T-helper 9 cell (primary cell): ENCODE data around the gene C9orf85.
"Not testable (repeated sequence)": the region's sequence is repeated elsewhere in the genome, so short reads cannot be mapped to it uniquely, and the experiment has no call there.

ENCODE experiments used
- DNase-seq: peaks from one replicate; pipeline ENCODE4 v3.0.0-alpha.2; 2020
- total RNA-seq, 2 donors: gene quantifications; one replicate each; lab custom pipeline; 2026; lab: John Stamatoyannopoulos, UW

Gene C9orf85, protein sequence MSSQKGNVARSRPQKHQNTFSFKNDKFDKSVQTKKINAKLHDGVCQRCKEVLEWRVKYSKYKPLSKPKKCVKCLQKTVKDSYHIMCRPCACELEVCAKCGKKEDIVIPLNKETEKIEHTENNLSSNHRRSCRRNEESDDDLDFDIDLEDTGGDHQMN
- total RNA-seq: 5.6 to 9.0 reads per million in 2 donors

DNA sequence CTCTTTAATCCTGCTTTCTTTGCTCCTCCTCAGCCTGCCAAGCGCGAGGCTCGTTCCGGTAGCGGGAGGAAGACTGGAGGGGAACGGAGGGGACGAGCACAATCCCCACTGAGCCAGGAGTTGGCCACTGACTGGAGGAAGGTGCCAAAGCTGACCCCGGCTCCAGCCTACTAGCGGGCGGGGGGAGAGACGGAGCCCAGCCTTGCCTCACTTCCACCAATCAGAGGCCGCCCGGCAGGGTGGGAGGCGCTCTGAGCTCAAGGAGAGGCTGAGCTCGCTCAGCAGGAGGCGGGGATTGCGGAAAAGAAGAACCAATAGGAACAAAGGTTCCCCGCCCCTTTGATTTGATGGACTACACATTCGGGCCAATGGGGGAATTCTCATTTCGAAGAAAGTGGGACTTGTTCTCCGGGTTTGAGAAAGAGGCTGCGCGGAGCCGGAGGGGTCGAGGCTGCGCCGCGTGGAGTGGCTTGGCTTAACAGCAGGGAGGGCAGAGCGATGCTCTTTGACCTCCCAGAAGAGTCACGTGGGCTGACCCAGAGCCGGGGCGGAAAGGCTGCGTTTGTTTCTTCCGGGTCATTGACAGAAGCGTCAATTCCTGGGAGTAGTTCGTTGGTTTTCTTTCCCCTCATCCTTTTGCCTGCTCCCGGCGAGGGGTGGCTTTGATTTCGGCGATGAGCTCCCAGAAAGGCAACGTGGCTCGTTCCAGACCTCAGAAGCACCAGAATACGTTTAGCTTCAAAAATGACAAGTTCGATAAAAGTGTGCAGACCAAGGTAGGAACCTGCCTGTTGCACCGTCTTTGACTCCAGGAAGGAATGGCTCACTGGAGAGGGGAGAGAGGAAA is at the start of gene C9orf85, which contains the start of gene ABHD17B:
TSS of gene C9orf85 (plus strand) at position 579 of the 847 bp plus-strand sequence. CDS start at position 675, 96 bp downstream.
TSS of gene ABHD17B (minus strand) at position 133 of the 847 bp plus-strand sequence. CDS start 36,113 bp downstream, outside the sequence.
- peak; percentile 92 for DNase-seq

DNA sequence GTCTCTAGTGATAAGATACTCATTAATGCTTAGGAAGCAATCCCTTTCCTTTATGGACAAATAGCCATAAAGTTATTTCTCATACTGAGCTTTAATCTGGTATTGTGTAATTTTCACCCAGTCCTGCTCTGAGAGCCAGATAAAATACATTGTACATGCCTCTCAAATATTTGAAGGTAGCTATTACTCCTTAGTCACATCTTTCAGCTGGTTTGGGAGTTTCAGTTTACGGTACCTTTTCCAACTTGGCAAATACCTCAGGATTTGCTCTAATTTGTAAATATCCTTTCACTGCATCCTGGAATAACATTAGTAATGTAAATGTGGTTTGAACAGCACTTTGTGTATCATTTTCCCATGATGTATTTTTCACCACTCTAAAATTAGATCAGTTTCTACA is 47.8 kb upstream of the C9orf85 start:
- DNase-seq: no peak

DNA sequence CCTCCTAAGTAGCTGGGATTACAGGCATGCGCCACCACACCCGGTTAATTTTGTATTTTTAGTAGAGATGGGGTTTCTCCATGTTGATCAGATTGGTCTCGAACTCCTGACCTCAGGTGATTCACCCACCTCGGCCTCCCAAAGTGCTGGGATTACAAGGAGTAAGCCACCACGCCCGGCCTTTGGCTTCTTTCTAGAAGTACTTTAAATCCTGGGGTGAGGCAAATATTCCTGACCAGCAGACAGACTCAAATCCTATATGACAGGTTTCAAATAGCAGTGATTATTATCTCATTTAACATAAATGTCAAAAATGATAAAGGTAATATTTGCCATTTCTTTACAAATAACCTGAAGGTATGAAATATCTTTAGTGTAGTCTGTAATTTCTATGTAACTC is 36.1 kb upstream of the C9orf85 start:
- no peak for DNase-seq

DNA sequence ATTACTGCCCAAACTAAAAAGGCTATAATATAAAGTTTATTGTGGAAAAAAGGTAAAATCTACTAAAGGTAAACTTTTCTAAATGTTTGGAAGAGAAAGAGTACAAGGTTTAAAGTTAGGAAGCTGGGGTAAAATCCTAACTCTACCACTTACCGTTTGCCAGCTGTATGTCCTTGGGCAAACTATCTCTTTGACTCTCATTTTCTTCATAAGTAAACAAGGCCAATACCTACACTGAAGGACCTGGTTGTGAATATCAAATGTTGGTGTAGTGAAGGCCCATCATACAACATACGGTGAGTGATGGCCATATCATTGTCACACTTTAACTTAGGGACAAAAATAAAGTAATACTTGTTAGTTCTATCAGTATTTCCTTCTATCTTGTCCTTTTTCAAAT is 35.3 kb upstream of the C9orf85 start:
- no peak for DNase-seq

DNA sequence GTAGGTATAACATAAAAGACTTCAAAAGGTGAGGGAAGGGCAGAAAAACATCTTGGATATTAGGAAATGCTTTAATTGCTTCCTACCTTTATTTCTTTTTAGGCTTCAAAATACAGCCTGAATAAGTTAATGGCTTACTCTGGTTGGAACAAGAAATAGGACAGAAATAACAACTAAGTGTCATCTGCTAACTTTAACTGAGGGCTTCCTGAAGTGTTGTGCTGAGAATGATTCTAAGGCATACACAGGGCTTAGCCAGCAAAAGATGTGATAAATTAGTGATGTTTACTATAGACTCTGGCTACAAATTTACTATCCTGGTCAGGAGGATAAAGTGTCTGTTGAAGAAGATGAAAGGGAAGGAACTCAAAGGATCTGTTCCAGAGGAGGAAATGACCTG is 34.6 kb upstream of the C9orf85 start:
- DNase-seq: no peak

DNA sequence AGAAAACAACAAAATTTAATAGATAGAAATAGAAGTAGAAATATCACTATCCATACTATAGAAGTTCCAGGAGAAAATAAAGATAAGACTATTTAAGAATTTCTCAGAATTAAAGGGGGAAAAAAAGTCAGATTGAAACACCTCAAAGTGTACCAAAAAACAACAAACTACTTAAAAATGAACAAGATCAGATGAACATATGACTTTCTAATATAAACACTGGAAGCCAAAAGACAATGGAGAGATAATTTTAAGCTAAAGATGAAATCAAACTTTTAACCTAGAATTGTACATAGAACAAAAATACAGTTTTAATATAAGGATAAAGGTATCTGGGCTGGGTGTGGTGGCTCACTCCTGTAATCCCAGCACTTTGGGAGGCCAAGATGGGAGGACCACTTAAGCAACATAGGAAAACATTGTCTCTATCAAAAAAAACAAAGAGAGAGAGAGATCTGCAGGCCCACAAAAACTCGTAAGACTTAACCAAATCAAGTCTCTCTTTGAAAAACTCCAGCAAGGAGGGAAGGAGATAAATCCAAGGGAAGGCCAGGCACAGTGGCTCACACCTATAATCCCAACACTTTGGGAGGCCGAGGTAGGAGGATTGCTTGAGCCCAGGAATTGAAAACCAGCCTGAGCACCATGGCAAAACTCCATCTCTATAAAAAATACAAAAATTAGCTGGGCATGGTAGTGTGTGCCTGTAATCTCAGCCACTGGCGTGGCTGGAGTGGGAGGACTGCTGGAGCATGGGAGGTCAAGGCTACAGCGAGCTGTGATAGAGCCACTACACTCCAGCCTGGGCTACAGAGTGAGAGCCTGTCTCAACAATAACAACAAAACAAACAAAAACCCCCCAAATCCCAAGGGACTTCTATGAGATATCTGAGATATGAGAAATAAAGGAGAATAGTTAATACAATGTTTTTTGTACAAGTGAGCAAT is 32.8 kb upstream of the C9orf85 start:
- DNase-seq: no peak

DNA sequence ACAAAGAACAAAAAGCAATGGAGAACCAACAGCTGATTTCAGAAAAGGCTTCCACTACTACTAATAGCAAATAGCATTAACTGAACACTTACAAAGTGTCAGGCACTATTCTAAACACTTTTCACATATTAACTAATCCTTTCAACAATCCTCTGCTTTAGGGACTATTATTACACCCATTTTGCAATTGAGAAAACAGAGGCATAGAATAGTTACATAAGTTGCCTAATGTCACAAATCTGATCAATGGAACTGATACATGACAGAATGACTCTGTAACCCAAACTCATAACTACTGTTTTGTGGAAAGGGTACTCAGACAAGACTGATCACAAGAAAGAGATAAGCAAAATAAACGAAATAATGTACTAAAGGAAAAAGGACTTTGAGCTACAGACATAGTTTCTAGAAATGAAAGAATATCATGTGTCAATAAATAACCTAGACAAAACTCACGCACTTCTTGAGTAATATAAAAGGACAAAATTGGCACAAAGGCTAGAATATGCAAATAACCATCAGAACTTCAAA is 31.7 kb upstream of the C9orf85 start:
- DNase-seq: no peak

DNA sequence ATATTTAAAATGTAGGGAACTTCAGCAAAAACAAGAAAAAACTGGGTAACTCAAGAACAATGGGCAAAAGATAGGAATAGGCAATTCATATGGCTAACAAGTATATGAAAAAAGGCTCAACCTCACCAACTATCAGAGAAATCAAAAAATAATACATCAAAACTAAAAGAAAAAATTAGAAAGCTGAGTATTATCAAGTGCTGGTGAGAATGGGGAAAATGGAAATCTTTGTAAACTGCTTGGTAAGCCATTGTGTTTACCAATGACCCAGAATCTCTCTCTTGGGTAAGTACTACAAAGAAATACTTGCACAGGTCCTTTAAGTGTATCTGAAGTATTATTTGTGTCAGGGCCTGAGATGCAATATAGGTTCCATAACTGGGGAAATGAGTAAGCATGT is 27.4 kb upstream of the C9orf85 start:
- DNase-seq: no peak

DNA sequence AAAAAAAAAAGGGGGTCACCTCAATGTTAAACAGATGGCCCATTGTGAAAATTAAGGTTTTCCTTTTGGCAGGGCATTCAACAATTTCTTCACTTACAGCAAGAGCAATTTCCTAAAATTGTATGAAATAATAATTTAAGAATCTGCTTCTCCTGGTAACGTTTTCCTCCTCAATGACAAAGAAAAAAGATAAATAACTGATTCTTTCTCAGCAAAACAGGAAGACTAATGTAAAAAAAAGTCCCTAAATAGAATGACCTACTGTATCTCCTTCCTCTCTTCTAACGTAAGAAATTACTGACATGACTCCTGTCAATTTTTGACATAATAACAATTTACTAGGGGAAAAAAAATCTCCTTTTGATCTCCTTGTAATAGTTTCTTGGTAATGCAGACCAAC is 26.0 kb upstream of the C9orf85 start:
- DNase-seq: no peak

DNA sequence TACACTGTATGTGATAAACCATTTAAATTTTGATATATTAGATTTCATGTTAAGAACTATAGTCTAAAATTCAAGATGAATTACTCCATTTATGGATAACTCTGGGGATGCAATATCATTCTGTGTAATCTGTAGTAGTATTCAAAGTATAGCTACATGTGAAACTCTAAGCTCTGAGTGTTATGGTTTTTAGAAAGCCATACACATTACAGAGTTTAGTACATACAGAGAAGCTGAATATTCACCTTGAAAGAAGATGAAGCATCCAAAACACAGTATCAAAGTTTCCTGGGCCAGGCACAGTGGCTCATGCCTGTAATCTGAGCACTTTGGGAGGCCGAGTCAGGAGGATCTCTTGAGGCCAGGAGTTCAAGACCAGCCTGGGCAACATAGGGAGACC is 25.4 kb upstream of the C9orf85 start:
- DNase-seq: no peak

DNA sequence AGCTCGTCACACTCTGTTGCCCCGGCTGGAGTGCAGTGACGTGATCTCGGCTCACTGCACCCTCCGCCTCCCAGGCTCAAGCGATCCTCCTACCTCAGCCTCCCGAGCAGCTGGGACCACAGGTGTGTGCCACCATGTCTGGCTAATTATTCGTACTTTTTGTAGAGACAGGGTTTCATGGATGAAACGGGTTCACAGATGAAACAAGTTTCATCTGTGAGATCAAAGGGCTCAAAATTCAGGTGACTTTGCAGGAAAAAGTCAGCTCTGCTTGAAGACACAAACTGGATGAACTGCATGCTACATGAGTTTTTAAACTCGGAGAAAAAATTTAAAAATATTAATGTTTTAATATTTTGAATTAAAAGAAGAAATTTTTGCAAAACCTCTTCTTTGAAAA is 24.9 kb upstream of the C9orf85 start:
- DNase-seq: no peak

DNA sequence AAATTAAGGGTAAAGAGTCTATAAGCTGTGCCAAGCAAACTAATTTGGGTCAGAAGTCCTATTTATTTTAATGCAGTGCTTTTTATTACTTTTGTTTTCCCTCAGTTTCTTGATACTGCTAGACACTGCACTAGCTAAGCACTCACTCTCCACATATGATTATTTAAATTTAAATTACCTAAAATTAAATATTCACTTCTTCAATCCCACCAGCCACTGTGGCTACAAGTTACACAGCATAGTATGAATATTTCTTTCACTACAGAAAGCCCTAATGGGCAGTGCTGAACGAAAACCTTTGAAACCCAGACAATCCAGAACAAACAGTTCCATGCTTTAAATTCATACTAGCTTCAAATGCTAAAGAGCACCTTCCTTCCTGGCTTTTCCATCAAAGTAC is 24.1 kb upstream of the C9orf85 start:
- no peak for DNase-seq

DNA sequence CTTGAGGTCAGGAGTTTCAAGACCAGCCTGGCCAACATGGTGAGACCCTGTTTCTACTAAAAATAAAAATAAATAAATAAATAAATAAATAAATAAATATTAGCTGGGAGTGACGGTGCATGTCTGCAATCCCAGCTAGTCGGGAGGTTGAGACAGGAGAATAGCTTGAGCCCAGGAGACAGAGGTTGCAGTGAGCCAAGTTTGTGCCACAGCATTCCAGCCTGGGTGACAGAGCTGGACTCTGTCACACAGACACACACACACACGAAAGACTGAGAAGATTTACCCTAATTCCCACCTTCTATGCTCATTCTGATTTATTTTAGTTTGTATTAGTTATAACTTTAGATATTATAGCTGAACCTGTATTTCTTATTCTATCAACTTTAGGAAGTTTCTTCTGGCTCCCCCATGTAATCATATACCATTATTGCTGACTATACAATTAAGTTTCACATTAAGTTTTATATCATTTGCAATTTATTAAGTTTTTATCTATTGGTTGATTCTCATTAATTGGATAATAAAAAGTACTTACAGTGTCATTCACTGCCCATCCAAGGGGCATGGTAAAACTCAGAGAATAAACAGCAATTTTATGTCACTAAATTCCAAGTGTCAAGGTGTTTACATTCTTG is 21.3 kb upstream of the C9orf85 start:
- DNase-seq: no peak

DNA sequence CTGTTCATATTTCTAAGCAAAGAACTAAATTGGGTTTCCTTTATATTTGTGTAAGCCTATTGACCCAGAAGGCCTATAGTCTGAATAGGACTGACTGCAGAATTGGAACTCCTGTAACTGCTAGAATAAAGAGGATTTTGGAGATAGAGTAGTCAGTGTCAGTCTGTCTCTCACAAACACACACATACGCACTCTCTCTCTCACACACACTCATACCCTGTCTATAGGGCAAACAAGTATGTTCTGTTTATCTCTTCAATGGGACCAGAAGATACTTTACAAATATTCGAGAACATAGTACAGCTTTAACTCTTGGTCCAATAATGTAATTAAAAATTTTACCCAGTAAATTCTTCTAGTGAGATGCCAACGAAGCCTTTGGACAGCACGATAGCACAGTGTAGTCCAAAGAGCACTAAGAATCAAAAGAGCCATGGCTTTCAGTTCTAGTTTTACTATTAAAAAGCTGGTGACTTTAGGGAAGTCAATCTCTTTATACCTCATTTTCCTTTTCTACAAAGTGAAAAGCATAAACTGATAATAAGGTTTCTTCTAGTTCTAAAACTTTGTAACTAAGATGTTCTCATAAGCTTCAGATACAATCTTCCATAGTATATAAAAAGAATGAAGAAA is 19.8 kb upstream of the C9orf85 start:
- DNase-seq: no peak

DNA sequence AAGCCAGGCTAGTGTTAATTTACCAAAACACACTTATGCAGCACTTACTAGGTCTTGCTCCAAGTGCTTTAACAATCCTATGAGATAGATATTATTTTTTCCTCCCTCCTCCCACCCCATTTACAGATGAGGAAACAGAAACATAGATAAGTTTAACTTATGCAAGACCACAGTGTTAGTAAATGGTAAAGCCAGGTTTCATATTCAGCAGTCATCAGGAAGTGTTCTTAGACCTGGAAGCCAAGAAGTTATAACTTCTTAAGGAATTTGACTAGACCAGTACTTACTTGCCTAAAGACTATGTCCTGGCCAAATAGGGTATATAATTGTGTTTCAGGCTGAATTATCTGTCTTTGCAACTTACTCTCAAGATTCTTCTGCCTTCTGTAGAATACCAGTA is 16.3 kb upstream of the C9orf85 start:
- no peak for DNase-seq

DNA sequence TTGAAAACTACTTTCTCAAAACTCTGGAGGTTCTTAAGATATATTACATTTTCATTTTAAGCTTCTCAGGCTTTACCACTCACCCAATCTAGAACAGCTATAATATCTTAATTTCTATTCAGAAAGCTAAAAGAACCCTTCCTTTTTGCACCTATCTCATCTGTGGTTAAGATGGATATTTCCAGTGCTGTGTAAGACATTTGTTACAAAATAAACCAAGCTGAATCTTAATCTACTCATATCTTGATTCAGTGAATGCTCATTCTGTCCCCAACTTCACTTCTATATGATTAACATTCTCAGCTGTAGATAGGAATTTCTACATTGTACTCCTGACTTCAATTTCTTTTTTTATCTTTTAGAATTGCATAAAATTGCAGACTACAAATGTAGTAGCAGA is 15.5 kb upstream of the C9orf85 start:
- DNase-seq: no peak

DNA sequence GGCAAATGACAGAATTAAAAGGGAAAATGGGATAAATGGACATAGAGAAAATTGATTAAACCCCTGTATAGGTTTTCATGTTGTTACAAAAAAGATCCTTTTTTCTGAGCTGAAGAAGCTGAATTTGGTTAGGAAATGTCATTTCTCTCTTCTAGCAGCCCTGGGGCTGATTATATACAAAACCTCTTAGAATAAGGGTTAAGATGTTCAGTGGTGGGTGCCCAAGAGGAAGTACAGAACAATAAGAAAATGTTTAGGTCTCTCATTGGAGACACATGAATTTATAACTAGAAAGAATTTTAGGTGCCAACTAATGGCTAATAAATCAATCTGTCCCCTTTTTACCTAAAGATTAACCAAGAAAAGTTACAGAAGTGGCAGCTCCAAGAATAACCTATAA is 14.7 kb upstream of the C9orf85 start:
- no peak for DNase-seq

DNA sequence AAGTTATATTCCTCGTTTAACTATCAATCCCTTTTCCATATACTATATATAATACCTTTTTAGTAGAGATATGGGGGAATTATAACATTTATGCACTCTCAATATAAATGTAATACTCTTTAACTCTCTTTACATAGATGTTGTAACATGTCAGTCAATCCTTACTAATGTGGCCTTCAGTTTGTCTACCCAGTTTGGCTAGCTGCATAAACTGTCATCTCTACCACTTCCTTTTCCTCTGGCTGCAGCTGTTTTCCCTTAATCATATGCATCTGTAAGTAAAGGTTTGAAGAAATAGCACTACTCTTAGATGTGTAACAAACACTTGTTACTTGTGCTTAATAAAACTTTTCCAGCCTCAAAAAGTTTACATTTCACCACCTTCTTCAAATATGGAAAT is 13.9 kb upstream of the C9orf85 start:
- DNase-seq: no peak

DNA sequence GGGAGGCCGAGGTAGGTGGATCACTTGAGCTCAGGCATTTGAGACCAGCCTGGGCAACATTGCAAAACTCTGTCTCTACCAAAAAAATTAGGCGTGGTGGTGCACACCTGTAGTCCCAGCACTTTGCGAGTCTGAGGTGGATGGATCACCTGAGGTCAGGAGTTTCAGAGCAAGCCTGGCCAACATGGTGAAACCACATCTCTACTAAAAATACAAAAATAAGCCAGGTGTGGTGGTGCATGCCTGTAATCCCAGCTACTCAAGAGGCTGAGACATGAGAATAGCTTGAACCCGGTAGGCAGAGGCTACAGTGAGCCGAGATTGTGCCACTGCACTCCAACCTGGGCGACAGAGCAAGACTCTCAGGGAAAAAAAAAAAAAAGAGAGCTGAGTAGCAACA is 12.7 kb upstream of the C9orf85 start:
- DNase-seq: not testable (repeated sequence)

DNA sequence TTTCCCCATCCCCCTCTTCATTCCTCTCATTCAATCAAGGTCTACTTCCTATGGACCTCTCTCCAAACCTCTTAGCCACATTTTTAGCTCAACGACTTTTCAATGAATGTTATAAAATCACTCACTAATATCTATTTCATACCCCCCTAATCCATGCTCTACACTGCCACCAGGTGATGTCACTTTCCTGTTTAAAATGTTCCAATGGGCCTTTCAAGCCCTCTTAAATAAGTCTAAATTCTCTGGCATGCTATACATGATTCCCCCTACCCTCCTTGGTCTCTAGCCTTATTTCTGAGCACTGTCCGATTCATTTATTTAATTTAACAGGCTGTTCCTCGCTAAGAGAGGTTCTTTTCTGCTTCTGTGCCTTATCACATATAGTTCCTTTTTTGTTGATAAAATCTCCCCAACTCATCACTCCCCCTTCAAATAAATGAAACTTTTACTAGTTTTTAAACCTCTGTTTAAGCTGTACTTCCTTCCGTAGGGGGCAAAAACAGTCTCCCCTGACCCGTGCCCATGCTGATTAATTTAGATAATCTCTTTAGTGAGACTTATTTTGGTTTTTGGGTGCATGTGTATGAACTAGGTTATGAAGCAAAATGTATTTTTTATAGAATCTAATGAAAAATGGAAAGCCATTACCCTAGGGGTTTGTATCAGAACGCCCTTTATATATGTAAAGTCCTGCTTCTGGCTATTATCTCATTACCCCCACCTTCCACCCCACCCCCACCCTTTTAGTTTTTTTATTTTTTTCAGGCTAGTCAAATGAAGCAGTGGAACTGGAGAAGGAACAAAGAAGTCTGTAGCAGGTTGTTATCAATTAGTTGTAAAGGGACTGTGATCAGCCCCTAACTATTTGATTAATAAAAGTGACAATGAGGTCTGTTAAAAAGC is 9.5 kb upstream of the C9orf85 start:
- no peak for DNase-seq

DNA sequence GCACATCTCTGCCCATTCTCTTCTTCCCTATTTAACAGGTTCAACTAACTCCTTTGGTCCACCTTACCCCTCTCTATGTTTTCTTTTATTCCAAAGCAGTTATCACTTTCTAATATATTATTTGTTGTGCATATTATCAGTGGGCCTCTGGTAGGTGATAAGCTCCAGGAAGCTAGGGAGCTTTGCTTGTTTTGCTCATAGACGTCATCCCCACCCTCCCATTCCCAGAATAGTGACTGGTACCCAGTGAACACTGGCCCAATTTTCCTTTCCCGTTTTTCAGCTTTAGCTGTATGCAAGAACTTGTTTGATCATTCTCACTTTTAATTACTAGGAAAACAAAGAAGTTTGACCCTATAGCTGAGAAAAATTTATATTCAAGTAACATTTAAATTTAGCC is 7.4 kb upstream of the C9orf85 start:
- DNase-seq: no peak
